Stimulated activated CD8-positive, alpha-beta memory T cell treated with anti-CD3 and anti-CD28 coated beads, Interleukin-4, amount 100 ng/mL, for 24 hours (primary cell): ENCODE results near the gene ATP6V1G1.
"Not testable (repeated sequence)": the region's sequence is repeated elsewhere in the genome, so short reads cannot be mapped to it uniquely, and the experiment has no call there.

Source experiments
- DNase-seq: peaks from one replicate; pipeline ENCODE4 v3.0.0-alpha.2; 2020; ENCODE audit warnings: low read depth

Gene ATP6V1G1

DNA sequence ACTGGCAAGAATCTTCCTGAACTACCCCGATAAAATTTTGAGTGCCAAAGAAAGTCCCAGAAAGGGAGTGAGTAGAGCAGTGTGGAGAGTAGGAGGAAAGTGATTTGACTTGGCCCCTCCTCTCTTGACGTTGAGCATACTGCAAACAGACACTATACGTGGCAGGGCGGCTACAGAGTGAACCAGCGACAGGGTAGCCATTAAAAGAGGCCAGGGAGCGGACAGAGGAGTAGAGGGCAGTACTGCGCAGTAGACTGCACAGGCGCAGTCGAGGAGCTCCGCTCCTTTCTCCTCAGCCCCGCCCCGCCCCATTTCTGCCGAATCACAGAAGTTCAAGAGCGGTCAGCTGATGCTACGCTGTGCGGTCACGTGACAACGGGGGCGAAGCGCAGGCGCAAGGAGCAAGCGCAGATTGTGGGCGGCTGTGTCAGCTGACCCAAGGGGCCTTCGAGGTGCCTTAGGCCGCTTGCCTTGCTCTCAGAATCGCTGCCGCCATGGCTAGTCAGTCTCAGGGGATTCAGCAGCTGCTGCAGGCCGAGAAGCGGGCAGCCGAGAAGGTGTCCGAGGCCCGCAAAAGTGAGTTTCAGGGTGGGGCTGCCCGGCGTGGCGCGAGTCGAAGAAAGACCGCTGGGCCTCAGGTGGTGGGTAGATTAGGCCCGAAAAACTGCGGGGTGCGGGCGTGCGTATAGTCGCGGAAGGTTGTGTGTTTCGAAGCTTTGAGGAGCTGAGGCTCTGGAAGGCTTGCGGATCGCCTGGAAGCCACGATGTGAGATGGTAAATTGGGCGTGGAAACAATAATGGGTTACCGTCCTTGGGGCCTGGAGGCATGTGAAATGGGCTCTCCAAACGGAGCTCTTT lies at the start of gene ATP6V1G1:
ATP6V1G1 (plus strand) TSS at position 425 of the 858 bp plus-strand sequence; CDS start at position 495, 70 bp downstream.
- peak; percentile 100 for DNase-seq

GRCh38 chr9:114538241-114538640 lies 49.3 kb upstream of the ATP6V1G1 start:
- DNase-seq = no peak

GRCh38 chr9:114539701-114540380 lies 47.7 kb upstream of the ATP6V1G1 start:
- DNase-seq = no peak

GRCh38 chr9:114545055-114545454 lies 42.5 kb upstream of the ATP6V1G1 start:
- no peak for DNase-seq

- DNase-seq = no peak
These were observed 40.7 kb upstream of the ATP6V1G1 start for GRCh38 chr9:114546851-114547250.

GRCh38 chr9:114549697-114550330 lies 37.8 kb upstream of the ATP6V1G1 start:
- no peak for DNase-seq

DNA sequence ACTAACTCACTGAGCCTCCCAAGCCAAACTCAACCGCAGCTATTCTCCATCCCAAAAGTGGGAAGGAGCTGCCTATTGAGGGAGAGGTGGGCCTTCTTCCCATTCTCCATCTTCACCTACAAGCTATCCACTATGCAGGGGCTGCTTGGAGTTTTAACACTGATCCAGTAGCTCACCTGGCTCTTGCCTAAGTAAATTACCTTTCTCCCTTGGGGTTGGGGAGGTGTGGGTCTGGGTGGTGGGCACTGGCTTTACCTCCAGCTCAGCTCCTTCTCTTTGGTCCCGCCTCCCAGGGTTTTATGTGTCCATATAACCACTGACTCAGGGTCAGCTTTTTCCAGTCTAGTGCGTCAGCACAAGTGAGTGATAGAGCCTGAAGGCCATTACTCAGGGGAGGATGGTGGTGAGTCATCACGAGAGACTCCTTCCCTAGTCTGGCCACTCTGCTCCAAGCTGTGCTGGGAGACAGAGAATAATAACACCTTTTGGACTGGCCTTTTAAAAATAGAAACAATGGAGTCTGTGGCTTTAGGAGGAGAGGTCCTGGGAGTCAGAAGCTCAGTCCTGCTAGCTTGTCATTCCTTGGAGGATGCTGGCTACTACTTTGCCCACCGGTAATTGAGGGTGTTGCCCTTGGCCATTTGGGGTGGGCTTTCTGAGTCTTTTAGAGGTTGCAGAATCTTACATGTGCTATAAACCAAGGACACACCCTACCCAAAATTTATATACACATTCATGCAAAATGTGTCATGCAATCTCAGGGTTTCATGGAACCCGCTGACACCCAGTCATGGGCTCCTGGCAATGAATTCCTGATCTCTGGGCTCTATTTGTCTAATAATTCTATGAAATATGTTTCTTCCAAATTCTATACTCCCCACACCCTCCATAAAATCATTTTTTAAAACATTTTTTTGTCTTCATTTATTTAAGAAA lies 35.6 kb upstream of the ATP6V1G1 start:
- no peak for DNase-seq

- no peak for DNase-seq
These were observed 34.9 kb upstream of the ATP6V1G1 start for GRCh38 chr9:114552706-114553105.

DNA sequence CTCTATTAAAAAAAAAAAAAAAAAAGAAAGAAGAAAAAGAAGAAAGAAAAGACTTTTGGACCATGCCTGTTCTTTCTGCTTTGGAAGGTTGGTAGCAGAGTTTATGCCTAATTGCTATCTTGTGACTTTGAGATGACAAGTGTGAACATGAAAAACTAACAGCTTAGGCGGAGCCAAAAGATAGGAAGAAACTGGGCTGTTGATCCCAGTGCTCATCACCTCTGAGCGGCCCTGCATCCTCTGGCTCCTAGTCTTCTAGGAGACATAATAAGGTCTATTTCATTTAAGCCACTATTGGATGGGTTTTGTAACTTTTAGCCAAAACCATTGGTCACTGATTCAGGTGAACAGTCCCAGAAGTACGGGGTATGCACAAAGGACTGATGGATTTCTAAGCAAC lies 34.4 kb upstream of the ATP6V1G1 start:
- no peak for DNase-seq

GRCh38 chr9:114555696-114556095 lies 31.9 kb upstream of the ATP6V1G1 start:
- DNase-seq = no peak

DNA sequence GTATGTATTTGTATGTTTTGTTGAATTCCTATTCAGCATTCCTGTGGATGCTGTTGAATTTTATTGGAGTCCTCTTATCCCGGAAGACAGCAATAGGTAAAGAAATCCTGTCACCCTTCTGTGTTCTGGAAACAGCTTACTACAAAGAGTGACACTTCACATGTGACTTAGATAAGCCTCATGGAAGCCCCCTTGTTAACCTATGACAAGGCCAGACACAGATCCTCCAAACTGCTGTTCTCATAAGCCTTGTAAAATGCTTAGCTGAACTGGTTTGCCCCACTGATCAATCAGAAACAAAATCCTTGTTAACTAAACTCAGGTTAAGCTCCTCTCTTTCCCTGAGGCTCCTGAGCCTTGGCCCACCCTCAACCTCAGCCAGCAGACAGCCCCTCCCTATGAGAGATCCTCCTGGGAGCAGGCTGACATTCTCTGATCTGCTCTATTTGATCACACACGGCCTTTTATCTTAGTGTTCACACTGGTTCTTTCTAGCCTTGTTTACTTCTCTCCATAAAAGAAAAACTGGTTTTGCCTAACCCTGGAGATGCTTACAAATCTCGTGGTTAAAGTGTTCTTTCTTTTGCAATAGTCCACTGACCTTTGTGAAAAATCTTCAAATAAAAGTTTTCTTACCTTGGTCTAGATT lies 29.4 kb upstream of the ATP6V1G1 start:
- DNase-seq = no peak

- DNase-seq = no peak
These were observed 27.6 kb upstream of the ATP6V1G1 start for GRCh38 chr9:114559830-114560513.

DNA sequence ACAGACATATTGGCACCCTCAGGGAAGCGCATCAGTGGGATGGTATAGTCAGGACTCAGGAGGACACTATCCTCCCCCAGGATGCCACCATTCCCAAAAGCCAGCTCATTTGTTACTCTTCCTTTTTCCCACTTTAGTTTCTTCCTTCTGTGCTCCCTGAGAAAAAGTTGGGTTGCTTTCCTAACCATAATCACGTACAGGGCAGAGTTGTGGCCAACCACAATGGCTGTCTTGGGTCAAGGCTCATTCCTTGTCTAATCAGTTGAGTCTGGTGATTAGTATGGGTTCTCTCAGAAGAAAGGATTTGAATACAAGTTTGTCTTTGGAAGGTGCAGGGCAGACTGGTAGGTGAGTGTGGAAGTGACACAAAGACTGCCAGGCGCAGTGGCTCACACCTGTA lies 26.6 kb upstream of the ATP6V1G1 start:
- DNase-seq = no peak

GRCh38 chr9:114561771-114562170 lies 25.8 kb upstream of the ATP6V1G1 start:
- no peak for DNase-seq

GRCh38 chr9:114565204-114565603 lies 22.4 kb upstream of the ATP6V1G1 start:
- no peak for DNase-seq

GRCh38 chr9:114570742-114571141 lies 16.8 kb upstream of the ATP6V1G1 start:
- no peak for DNase-seq

DNA sequence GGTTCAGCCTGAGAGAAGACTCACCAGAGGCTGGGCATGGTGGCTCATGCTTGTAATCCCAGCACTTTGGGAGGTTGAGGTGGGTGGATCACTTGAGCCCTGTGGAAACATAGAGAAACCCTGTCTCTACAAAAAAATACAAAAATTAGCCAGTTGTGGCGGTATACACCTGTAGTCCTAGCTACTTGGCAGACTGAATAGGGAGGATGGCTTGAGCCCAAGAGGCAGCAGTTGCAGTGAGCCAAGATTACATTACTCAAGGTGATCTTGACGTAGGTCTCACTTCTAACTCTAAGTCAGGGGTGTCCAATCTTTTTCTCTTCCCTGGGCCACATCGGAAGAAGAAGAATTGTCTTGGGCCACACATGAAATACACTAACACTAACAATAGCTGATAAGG lies 16.2 kb upstream of the ATP6V1G1 start:
- DNase-seq = no peak

- no peak for DNase-seq
These were observed 15.4 kb upstream of the ATP6V1G1 start for GRCh38 chr9:114572199-114572598.

- no peak for DNase-seq
These were observed 13.1 kb upstream of the ATP6V1G1 start for GRCh38 chr9:114574438-114574837.

DNA sequence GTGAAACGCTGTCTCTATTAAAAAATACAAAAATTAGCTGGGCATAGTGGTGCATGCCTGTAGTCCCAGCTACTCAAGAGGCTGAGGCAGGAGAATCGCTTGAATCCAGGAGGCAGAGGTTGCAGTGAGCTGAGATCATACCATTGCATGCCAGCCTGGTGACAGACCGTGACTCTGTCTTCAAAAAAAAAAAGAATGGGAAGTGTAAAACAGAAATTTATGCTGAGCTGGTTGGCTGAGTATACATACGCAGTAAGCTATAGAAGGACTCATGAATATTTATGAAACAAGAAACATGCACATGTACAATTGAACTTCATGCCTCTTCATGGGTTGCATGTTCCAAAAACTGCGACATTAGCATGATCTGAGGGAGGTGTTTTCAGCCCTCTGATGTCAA lies 10.8 kb upstream of the ATP6V1G1 start:
- not testable (repeated sequence) for DNase-seq

GRCh38 chr9:114578134-114578533 lies 9.4 kb upstream of the ATP6V1G1 start:
- not testable (repeated sequence) for DNase-seq
